Measurements from ENCODE around the gene KDSR. TPM values are rescaled to one million over a fixed set of nuclear protein-coding genes. Genes with fewer than 3 reads are reported as not detected.

KDSR gene
- total and polyA plus RNA-seq, 9 of the 15 experiments (the other 6 are each of a cell fraction or from before 2014, with no cell fraction given) = 4.0 to 24.7 (median 12.4) TPM

- TF ChIP-seq RAD21 (CRISPR knock-in tag; conservative IDR thresholded peaks at IDR 0.05 in 1 of 2, IDR thresholded peaks at IDR 0.05 in 1 of 2) (peak; percentile 38 to 55; a peak in 3 of 4 replicates), STAT5A (IDR thresholded peaks at IDR 0.05; ENCODE audit: borderline replicate concordance, low read length) (no peak), MTA3 (IDR thresholded peaks at IDR 0.05; ENCODE audit: borderline replicate concordance) (no peak), TEAD2 (tag; IDR thresholded peaks at IDR 0.05) (no peak), ZBTB33 (CRISPR knock-in tag; IDR thresholded peaks at IDR 0.05) (no peak), KHSRP (IDR thresholded peaks at IDR 0.05) (no peak), MGA (IDR thresholded peaks at IDR 0.05) (no peak)
Observed at GRCh38 chr18:63342206-63342605, 24.8 kb downstream of the KDSR start (continued).
